HG03064 (cell line): Measurements from ENCODE around the gene CTIF.
A peak's percentile ranks its signal among the peaks of the same experiment; 100 is the strongest.

Experiments
- ATAC-seq: cut with Tn5 transposase; IDR thresholded peaks from one replicate; pipeline ENCODE4 v1.9.1; 2021; ENCODE audit warnings: low read depth; ENCODE audit not compliant: unreplicated experiment

The CTIF gene

DNA sequence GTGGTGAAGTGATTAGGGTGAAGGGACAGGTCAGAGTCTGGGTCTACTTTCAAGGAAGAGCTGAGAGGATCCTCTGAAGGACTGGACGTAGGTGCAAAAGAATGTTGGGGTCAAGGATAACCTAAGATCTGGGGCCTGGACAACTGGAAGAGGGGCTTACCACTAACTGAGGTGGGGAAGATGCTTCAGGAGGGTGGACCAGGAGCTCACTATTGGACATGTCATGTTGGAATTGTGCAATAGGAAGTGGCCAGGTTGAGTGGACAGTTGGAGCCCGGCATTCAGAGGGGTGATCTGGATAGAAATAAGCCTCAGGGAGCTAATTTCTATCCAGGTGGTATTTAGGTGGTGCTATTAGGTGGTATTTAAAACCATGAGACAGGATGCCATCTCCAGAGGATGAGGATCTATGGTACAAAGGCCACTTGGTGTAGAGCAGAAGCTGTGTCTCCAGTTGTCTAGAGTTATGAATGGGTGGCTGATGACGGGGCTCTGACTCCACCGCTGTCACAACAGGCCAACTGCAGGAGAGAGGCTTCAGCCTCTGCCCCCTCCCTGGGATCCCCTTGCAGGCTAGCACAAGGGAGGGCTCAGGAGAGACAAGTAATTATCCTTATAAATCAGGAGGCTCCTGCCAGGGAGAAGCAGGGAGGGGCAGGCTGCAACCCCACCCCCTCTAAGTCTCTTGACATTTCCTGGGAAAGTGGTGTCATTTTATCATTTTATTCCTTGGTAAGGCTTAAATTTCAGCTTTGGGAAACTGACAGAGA, 254.0 kb downstream of the CTIF start:
- no peak for ATAC-seq

DNA sequence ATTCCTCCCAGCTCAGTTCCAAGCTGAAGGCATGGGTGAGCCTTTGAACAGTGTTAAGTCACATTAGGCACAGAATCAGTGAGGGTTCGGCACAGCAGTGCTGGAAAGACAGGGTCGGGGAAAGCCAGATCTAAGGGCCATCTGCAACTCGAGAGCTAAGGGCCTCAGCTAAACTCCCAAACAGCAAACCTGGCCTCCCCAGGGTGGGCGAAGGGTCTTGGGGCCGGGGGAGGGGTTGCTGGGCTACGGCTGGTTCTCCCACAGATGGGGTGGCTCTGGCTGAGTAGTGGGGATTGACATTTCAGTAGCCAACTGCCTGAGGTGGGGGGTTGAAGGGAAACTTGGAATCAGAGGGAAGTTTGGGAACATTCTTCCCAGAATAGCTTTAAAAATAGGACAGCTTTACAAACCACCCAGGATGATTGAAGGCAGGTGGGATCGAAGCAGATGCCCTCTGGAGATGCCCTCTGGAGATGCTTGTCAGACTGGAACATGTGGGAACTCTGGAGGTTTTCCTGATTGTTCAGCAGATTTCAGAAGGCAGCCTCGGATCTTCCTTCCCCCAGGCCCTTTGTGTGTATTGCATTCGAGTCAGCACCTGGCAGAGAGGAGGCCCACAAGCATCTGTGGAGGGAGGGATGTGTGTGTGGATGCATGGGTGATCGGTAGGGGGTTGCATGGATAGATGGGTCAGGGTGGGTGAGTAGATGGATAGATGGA, 255.6 kb downstream of the CTIF start:
- ATAC-seq: no peak

DNA sequence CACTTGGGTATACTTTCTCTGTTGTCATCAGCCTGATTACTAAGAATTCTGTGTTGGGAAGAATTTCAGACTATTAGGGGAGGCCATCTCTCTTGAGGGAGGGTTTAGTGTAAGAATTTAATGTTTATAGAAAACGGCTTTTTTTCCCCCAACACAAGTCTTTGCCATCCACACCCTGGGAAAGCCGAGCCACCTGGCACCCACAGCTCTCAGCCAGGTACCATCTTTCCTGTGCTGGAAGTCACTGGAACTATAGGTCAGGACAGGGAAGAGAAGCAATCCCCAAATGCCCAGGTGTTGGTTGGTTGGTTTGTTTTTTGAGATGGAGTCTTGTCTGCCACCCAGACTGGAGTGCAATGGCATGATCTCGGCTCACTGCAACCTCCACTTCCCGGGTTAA, 256.9 kb downstream of the CTIF start:
- ATAC-seq: no peak

DNA sequence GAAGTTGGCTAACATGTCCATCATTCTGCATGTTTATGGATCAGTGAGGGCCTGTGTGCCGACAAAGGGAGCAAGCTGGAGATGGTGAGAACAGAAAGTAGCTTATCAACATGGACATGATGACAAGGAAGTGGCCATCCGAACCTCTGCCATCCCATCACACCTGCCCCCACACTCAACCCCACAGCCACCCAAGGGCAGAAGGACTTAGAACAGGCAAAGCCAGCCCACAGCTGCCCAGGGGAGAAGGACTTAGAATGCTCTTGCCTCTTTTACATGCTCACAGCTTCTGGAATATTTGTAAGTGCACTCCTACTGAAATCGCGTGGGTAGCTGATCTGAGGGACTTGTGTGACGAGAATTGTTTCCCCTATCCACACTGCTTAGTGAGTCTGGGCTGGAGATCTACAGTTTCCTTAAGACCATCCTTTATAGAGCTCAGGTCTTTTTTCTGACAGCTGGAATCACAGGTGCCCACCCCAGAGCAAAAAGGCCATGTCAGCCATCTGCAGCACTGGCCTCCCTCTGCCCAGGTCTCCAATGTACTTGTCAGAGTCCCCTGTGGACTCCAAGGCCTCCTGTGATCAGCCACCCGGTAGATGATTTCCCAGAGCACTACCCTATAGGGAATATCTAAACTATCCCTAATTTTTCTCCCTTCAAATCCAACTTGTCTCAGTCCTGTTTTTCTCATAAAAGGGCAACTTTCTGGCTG, 257.8 kb downstream of the CTIF start:
- no peak for ATAC-seq

DNA sequence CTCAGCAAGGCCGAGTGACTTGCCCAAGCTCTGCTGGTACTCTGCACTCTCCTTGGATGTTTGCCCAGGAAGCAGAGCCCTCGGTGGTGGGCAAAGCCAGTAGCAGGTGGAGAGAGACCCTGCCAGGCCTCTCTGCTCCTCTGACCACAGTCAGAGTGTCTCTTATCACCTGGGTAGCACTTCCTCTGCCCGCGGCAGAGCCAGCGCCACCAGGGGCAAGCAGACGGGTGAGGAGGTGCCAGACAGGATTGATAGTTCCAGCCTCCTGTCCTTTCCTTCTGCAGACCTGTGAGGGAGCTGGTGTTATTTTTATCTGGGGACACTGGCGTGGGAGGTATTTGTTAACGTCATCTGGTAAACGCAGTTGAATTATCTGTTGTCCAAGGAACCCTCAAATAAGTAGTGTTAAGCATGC, 259.0 kb downstream of the CTIF start:
- ATAC-seq: no peak

DNA sequence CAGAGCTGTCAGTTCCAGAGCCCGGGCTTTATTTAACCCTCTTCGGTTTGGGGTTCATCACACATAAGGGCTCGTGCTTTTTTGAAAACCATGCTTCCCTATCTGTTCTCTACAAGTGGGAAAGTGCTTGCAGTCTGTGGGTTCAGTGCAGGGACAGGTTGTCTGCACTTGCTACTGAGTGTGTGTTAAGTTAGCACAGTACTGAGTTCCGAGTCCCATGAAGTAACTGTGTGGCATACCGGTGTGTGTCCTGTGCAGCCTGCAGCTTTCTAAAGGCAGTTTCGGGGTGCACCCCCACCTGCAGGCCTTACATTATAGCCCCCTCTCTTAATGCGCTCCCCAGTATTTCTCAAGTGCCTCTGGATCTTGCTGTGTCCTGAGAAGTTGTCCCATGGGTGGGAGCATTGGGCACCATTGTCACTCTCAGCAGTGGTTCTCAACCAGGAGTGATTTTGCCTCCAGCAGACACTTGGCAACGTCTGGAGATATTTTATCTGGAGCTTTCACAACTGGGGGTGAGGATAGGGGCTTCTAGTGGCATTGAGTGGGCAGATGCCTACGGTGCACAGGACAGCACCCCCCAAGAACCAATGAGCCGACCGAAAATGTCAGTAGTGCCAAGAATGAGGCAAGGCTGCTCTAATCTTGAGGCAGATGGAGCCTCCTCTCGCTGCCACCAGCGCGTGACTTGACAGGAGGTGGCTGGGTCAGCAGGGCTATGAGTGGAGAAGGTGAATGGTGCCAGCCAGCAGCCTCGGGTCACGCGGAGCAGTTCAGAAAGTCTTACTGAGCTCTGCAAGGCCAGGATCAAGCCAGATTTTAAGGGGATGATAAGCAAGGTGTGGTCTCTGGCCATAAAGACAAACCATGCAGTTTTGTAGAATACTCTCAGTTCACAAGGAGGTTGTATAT, 259.8 kb downstream of the CTIF start:
- no peak for ATAC-seq

DNA sequence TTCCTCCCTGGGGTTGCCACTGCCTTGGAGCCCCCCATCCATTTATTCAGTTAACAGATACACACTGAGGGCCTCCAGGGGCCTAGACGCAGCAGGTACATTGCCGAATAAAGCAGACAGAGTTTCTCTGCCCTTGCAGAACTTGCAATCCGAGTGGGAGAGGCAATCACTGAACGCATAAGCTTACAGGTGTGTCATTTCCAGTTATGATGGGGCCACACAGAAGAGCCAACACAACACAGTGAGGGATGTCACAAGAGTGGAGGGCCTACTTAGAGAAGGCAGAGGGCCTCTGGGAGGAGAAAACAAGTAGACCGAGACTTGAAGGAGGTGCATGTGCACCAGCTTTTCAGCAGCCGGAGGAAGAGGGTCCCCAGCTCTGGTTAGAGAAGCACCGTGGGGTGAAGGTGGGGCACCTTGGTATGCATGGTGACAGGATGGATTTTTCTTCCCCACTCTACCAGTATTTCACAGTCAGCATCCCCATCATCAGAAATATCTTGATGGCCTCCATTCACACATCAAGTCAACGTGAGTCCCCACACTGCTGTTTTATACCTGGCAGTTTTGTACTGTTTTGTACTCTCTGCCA, 261.0 kb downstream of the CTIF start:
- no peak for ATAC-seq

DNA sequence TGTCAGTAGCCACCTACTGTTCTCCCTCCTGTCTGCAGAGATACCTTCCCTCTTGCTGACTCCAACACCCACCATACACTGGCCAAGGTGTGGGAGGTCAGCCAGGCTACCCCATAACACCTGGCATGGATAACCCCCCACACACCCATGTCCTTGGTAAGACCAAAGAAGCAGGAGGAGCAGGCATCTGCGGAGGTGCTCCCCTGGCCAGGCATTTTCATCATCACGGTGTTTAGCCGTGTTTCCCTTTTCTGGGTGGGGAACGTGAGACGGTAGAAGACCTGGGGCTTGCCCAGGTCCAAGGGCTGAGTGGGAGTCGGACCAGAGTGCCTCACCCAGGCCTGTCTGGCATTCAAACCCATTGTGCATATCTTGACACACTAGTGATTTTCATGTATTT, 261.6 kb downstream of the CTIF start:
- ATAC-seq: no peak

DNA sequence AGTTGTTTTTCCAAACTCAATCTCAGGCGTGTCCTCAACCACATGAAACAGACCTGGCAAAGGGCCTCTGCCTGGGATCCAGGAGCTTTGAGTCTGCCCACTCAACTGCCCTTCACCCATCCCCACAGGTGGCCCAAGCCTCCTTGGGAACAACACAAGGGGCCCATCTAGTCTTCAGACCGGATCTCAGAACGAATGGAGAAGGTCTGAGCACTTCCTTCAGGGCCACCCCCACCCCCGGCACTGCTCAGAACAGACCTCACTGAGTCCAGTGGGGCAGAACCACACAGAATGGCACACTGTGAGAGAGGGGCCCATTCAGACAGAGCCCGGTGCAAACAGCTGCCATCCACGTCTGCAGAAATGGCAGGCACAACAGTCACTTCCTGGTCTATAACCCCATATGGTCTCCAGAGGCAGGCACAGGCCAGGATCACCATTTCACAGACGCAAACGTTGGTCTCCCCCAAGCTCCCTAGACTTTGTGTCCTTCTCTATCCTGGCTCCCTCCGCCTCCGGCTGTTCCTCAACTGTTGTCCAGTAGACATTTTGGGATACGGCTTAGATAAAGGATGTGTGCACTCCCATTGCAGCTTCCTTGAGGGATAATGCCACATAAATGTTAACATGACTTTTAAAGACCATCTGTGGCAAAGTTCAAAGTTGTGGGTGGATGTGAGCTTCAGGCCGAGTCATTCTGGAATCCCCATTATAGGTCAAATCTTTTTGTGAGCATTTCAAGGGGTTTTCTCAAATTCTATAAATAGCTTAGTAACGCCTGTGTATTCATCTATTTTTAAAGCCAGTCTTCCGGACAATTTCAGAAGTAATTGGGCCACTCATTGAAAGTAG, 262.3 kb downstream of the CTIF start:
- peak; percentile 52 for ATAC-seq

DNA sequence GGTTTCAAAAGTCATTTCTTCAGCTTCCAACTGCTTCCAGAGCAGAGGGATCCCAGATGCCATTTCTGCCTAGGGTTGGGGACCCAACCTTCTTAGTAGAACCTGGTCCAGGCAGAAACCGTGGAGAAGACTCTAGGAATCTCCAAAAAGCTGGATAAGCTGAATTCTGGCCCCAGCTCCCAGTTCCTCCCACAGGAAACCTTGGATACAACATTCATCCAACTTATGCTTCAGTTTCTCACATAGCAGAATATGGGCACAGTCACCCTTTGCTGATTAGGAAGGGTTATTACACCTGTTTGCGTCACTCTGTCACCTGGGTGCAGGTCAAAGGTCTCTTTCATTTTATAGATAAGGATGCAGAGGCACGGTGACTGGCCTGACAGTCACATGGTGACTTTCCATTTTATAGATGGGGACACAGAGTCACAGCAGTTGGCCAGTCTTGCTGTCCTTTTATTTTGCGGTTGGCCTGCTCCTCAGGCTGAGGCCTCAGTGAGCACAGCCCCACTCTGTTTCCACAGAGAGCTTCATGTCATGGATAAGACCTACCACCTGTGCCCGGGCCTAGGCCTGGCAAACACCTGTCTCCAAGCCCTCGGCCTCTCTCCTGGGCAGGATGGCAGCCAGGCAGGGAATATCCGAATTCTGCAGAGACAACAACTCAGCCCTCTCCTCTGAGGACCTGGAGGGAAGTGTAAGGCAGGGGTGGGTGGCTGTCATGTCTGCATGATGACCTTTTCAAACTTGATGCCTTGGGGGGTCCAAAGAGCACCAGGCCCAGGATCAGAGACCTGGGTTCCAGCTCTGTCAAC, 263.1 kb downstream of the CTIF start:
- ATAC-seq: no peak

DNA sequence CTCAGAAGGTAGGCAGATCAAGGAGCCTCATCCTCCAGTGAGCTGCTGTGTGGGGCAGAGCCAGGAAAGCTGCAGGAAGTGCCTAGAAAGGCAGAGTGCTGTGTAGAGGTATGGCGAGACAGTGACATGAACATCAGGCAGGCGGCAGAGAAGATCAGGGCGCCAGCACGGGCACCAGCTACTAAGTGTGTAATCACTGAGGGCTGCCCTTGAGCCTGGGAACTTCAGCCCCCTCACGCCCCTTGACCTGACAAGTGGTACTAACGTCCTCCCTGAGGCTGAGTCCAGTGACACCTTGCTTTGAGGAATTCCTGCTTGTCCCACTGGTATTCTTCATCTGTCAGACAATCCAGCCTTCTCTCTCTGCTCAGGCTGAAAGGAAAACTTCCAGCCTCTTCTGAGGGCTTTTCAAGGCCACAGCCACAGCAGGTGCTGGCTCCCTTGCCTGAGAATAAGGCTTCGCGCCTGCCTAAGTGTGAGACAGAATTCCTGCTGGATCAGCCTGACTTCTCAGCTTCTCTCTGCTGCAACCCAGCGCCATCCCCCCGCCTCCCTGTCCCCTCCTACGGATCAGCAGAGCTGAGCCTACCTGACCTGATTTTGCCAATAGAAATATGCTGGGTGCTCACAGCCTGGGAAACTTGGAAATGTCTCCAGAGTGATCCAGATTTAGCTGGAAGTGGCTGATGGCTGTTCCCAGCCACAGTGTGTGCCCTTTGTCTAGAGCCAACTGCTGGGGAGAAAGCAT, 263.9 kb downstream of the CTIF start:
- ATAC-seq: no peak

DNA sequence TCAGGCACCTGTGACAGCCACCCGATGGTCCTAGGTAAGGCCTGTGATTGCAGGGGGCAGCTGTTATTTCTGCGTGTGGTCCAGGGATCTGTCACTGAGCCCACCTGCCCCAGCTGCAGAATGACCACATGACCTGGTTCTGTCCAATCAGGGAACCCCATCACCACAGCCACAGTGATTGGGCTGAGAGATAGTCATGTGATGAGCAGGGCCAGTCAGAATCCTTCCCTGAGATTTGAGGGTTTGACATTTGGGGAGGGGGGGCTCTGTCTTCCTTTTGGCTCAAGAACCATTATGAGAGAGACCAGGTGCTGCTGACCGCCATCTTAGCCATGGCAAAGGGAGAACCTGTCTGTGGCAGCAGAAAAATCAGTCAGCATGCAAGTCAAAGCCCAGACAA, 264.7 kb downstream of the CTIF start:
- ATAC-seq: no peak

DNA sequence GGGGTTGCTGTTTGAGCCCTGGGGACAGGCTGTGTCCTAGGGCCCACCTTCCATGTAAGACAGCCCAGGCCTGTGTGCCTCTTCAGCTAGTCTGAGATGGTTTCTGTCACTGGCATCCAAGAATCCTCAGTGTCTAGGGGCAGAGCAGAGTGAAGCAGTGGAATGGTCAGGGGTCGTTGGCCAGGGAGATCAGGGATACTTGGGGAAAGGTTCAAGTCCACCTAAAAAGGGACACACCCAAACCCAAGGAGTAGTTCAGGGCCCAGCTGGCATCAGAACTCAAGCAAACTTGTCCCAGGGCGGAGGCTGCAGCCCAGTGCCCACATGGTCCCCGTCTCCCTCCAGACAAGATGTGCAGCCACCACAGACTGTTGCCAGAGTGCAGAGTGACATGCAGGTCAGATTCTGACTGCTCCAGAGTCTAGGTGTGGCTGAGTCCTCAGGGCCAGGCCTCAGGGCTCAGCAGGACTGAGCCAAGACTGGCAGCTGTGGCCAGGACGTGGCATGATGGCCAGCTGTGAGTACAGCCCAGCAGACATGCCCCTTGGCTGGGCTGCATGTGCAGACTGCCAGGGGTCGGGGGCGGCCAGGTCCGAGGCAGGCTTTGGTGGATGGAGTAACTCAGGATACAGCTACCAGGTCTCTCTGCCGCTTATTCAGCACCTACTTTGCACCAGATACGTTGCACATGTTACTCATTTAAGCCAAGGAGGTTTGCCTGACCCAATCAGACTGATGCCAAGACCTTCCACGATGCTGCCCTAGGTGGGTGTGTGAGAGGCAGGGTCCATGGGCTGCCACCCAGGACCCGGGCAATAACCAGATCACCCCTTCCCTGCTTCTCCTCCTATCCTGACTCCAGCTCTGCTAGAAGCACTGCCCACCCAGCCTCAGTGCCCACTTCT, 265.4 kb downstream of the CTIF start:
- no peak for ATAC-seq

DNA sequence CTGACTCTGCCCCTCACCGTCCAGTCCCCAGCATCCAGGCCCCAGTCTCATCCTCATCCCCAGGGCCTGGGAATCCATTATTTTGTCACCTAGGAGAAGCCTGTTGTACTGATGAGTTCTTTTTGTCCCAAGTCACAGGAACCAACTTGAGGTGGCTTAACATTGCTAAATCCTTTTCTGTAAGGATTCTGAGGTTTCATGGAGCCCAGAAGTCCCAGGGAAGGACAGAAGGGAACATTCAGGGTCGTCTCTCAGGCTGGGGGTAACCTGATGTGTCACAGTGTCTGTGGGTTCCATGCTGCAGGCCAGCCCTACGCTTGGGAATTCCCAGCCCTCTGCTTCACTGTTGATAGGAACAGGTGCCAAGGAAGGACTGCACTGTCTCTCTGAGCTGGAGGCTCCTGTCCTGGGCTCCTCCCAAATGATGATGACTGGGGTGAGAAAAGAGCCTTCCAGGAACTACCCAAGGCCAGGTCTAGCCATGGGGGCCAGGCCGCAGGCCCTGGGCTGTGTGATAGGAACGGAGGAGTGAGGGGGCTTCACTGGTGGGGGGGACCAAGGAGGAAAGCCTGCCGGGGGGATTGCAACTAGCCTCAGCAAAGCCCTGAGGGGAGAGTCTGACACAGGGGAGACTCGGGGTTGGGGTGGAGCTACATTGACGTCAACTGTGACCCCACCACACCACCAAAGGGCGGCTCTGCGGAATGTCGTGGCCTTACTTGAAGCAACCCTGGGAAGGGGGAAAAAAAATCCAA, 266.2 kb downstream of the CTIF start:
- ATAC-seq: no peak

DNA sequence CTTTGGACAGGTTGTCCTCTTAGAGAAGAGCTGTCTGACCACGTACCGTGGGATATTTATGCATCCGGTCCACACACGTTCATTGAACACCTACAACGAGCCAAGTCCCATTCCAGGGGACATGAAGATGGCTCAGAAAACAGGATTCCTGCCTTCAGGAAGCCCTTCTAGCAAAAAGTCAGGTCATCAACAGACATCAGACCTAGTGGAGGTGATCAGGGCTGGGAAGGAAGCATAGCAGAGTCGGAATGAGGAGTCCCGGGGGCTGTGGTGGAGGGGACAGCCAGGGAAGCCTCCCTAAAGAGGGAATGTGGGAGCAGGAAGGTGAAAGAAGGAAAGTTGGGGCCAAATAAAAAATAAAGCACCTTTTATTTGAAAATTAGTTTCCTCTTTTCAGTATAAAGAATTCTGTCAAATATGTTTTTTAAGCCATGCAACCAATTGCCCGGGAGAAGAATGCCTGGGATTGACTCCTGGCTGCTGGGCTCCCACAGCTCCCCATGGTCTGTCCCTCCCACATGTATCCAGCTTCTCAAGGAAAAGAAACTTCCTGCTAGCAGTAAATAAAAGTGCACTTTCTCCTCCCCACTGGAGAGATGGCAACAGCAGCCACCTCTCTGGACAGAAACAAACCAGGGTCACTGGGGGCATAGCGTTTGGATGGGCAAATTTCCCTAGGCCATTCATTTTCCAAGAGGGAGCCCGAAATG, 267.1 kb downstream of the CTIF start:
- no peak for ATAC-seq
